ENCODE measurements around the gene CHI3L2. TPM values are rescaled to one million over a fixed set of nuclear protein-coding genes. Genes with fewer than 3 reads are reported as not detected.

The CHI3L2 gene
- total and polyA plus RNA-seq, 8 donors: 1.4 to 28.1 (median 2.8) TPM; not detected in 3

GRCh38 chr1:111274653-111275052 is 47.1 kb downstream of the CHI3L2 start:
- no peak for DNase-seq
- TF ChIP-seq CTCF (IDR thresholded peaks at IDR 0.05) (no peak), EP300 (IDR thresholded peaks at IDR 0.05) (no peak), POLR2AphosphoS5 (IDR thresholded peaks at IDR 0.05) (no peak), POLR2A (IDR thresholded peaks at IDR 0.05) (no peak)
- WGBS, 5 donors: 73 to 88% (median 83%) methylated on average over 4 of the region's 4 CpGs
- Histone ChIP-seq H3K4me1 (peaks cover 0 to 10% (median 5%) of the 10 kb centered on the region in 4 donors), H3K36me3 (no peaks in the 10 kb centered on the region), H3K4me3 (no peak overlapping the region), H3K27ac (no peak overlapping the region), H3K9me3 (no peaks in the 10 kb centered on the region), H3K27me3 (peaks cover 0 to 32% (median 15%) of the 10 kb centered on the region in 3 donors)
- intact Hi-C loops (cut with DNase I; ENCODE audit: low total_unique reads): no loop called here

- Histone ChIP-seq H3K27ac (no peak overlapping the region), H3K27me3 (peaks cover 0 to 31% (median 15%) of the 10 kb centered on the region in 3 donors), H3K9me3 (no peaks in the 10 kb centered on the region), H3K4me1 (peaks cover 0 to 10% (median 5%) of the 10 kb centered on the region in 4 donors), H3K4me3 (no peak overlapping the region), H3K36me3 (no peaks in the 10 kb centered on the region)
- no peak for TF ChIP-seq CTCF (IDR thresholded peaks at IDR 0.05)
- no peak for TF ChIP-seq EP300 (IDR thresholded peaks at IDR 0.05)
- no peak for TF ChIP-seq POLR2A (IDR thresholded peaks at IDR 0.05)
- TF ChIP-seq POLR2AphosphoS5 (IDR thresholded peaks at IDR 0.05): no peak
- DNase-seq: peak in 1 of 2 donors; percentile 13
- 63 to 73% (median 68%) methylated on average over 1 of the region's 1 CpG for WGBS, 5 donors
- intact Hi-C loops (cut with DNase I; ENCODE audit: low total_unique reads): no loop called here
Measured at GRCh38 chr1:111275079-111275478, 47.6 kb downstream of the CHI3L2 start.

GRCh38 chr1:111275780-111276433 is 48.4 kb downstream of the CHI3L2 start:
- no peaks in the 10 kb centered on the region for H3K36me3 ChIP-seq
- no peak for TF ChIP-seq POLR2A (IDR thresholded peaks at IDR 0.05)
- no peak for TF ChIP-seq EP300 (IDR thresholded peaks at IDR 0.05)
- no peak for TF ChIP-seq CTCF (IDR thresholded peaks at IDR 0.05)
- intact Hi-C loops (cut with DNase I; ENCODE audit: low total_unique reads): no loop called here
- no peak overlapping the region for H3K4me3 ChIP-seq
- DNase-seq: no peak
- H3K27ac ChIP-seq: no peak overlapping the region
- peaks cover 0 to 7% (median 2%) of the 10 kb centered on the region in 4 donors for H3K4me1 ChIP-seq
- H3K27me3 ChIP-seq: peaks cover 0 to 22% (median 8%) of the 10 kb centered on the region in 3 donors
- no peaks in the 10 kb centered on the region for H3K9me3 ChIP-seq

GRCh38 chr1:111279144-111279543 is 51.6 kb downstream of the CHI3L2 start:
- intact Hi-C loops (cut with DNase I; ENCODE audit: low total_unique reads): no loop called here

More at GRCh38 chr1:111279144-111279543, 51.6 kb downstream of the CHI3L2 start:
- no peaks in the 10 kb centered on the region for H3K9me3 ChIP-seq
- TF ChIP-seq EP300 (IDR thresholded peaks at IDR 0.05) (no peak), POLR2A (IDR thresholded peaks at IDR 0.05) (no peak), POLR2AphosphoS5 (IDR thresholded peaks at IDR 0.05) (no peak), CTCF (IDR thresholded peaks at IDR 0.05) (no peak)
- no peaks in the 10 kb centered on the region for H3K36me3 ChIP-seq
- DNase-seq: no peak
- H3K4me1 ChIP-seq: no peaks in the 10 kb centered on the region
- no peaks in the 10 kb centered on the region for H3K27me3 ChIP-seq
- WGBS, 5 donors: 79 to 87% (median 83%) methylated on average over 4 of the region's 4 CpGs
- H3K27ac ChIP-seq: no peak overlapping the region
- H3K4me3 ChIP-seq: no peak overlapping the region

Data from stomach (tissue), 9 donors.